Left ventricle myocardium inferior (tissue), 1 donor: ENCODE results near the gene CFAP46. TPM values are rescaled to one million over a fixed set of nuclear protein-coding genes. Genes with fewer than 3 reads are reported as not detected.

Experiments
- DNase-seq: peaks from one replicate; pipeline ENCODE4 v3.0.0-alpha.2; 2020
- H3K27ac ChIP-seq: fragments of 200-600 bp; replicated peaks from 2 replicates; pipeline ENCODE4 v1.8.0; 2021
- H3K27me3 ChIP-seq: fragments of 200-600 bp; 2 replicates; pipeline ENCODE4 v1.8.0; 2021; ENCODE audit warnings: low read depth
- H3K36me3 ChIP-seq: fragments of 200-600 bp; 2 replicates; pipeline ENCODE4 v1.8.0; 2021
- H3K4me1 ChIP-seq: fragments of 200-600 bp; 2 replicates; pipeline ENCODE4 v1.8.0; 2021
- H3K4me3 ChIP-seq: fragments of 200-600 bp; 2 replicates; pipeline ENCODE4 v1.8.0; 2021; ENCODE audit warnings: mild to moderate bottlenecking, moderate library complexity
- H3K9me3 ChIP-seq: fragments of 200-600 bp; replicated peaks from 2 replicates; pipeline ENCODE4 v1.8.0; 2021
- intact Hi-C: fragments of 100-400 bp; cut with micrococcal nuclease; formaldehyde crosslinking; loops from one replicate; pipeline ENCODE4 v1.11.0; 2022
- total RNA-seq: library from RNA; stranded (reverse); fragmentation: NEBNext Ultra II Directional; extraction: Animal tissue kit (Norgen Biotek cat#: 25700); gene quantifications from one replicate; pipeline ENCODE4 v1.2.1, GENCODE V29; 2021
- TF ChIP-seq, protein P1 (sequence below): fragments of 200-600 bp; IDR thresholded peaks from 2 replicates; pipeline ENCODE4 v1.8.0; 2021; ENCODE audit warnings: antibody characterized with exemption, mild to moderate bottlenecking, borderline replicate concordance
- donor health status: DM: no; HTN: yes; CAD: no; lungs with severe emphysema.

The CFAP46 gene
- total RNA-seq, 1 donor from 2014 or later = 0.99 TPM

DNA sequence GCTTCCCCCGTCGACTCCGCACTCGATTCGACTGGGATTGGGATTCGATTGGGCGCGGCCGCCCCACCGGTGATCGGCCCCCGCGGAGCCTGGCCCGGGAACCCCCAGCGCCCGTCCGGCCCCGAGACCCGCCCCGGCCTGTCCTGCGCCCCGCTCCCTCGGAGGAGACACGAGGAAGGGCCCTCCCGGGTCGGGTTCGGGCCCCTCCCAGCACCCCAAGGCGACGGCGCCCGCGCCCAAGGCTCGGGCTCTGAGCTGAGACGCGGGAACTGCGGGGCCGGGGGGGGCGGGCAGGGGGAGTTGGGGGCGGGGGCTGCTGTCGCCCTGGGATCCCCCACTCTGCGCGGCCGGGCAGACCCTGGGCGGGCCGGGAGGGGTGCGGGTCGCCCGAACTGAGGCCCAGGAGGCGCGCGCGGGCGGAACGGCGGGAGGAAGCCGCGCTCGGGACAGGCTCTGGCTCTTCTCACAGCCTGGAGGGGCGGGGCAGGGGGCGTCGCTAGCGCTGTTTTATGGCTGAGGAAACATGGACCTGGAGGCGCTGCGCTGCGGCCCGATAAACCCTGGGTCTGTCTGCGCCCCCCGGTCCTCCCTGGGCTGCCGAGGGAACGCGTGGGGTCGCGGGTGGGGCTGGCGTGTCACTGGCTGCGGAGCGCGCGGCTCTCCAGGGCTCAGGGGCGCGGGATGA, 154.7 kb downstream of the CFAP46 start:
- Histone ChIP-seq H3K4me3 (peak overlapping the region; percentile 30), H3K27me3 (peaks cover 90% of the 10 kb centered on the region), H3K27ac (no peak overlapping the region), H3K36me3 (peaks cover 14% of the 10 kb centered on the region), H3K9me3 (no peaks in the 10 kb centered on the region), H3K4me1 (peaks cover 43% of the 10 kb centered on the region)
- intact Hi-C loops = no loop called here
- no peak for DNase-seq
- TF ChIP-seq, protein P1, sequence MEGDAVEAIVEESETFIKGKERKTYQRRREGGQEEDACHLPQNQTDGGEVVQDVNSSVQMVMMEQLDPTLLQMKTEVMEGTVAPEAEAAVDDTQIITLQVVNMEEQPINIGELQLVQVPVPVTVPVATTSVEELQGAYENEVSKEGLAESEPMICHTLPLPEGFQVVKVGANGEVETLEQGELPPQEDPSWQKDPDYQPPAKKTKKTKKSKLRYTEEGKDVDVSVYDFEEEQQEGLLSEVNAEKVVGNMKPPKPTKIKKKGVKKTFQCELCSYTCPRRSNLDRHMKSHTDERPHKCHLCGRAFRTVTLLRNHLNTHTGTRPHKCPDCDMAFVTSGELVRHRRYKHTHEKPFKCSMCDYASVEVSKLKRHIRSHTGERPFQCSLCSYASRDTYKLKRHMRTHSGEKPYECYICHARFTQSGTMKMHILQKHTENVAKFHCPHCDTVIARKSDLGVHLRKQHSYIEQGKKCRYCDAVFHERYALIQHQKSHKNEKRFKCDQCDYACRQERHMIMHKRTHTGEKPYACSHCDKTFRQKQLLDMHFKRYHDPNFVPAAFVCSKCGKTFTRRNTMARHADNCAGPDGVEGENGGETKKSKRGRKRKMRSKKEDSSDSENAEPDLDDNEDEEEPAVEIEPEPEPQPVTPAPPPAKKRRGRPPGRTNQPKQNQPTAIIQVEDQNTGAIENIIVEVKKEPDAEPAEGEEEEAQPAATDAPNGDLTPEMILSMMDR = no peak

DNA sequence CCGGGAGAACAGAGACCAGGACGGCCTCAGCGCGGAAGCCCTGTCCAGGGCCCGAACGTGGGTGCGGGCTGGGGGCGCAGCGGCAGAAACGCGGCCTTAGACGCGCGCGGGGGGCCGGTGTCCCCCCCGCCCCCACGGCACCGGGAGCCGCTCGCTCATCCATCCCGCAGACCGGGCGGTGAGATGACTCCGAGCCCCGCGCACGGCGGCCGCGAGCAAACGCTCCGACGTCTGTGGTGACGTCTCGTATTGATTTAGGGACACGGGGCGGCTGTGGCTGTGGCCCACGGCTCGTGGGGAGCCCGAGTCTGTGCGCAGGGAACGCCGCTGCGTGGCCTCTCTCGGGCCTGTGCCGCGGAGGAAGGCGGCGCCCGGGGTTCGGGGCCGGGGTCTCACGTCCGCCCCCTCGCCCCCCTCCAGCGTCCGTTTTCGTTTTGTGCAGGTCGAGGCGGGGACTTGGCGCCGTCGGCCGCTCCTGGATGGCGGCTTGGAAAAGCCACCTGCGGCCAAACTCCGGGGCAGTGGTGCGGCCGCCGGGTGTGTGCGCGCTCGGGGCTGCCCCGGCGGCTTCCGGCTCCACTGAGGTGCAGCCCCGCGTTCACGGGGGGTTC, 155.4 kb downstream of the CFAP46 start:
- Histone ChIP-seq H3K36me3 (peaks cover 20% of the 10 kb centered on the region), H3K4me3 (peak overlapping the region; percentile 30), H3K27me3 (peaks cover 90% of the 10 kb centered on the region), H3K4me1 (peaks cover 43% of the 10 kb centered on the region), H3K27ac (no peak overlapping the region), H3K9me3 (no peaks in the 10 kb centered on the region)
- intact Hi-C loops = no loop called here
- TF ChIP-seq, protein P1 = no peak
- DNase-seq = no peak

DNA sequence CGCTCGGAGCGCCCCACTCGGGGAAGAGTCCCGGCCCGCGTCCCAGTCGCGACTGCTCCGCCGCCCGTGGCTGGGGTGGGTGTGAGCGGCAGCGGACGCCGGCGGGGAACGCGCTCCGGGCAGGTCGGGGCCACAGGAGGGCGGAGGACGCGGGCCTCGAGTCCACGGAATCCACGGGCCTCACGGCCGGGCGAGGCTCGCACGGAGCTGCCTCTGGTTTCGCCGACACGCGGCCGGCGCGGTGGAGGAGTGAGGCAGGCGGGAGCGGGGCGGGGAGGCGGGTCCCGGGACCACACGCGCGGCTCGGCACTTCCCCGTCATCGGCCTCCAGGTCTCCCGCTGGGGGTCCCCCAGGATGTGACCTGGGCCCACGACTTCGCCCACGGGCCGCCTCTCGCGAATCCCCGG, 155.9 kb downstream of the CFAP46 start:
- intact Hi-C loops = no loop called here
- peaks cover 43% of the 10 kb centered on the region for H3K4me1 ChIP-seq
- H3K27ac ChIP-seq = no peak overlapping the region
- peaks cover 25% of the 10 kb centered on the region for H3K36me3 ChIP-seq
- H3K9me3 ChIP-seq = no peaks in the 10 kb centered on the region
- peaks cover 86% of the 10 kb centered on the region for H3K27me3 ChIP-seq
- peak overlapping the region; percentile 30 for H3K4me3 ChIP-seq
- TF ChIP-seq, protein P1 = no peak
- DNase-seq = no peak

DNA sequence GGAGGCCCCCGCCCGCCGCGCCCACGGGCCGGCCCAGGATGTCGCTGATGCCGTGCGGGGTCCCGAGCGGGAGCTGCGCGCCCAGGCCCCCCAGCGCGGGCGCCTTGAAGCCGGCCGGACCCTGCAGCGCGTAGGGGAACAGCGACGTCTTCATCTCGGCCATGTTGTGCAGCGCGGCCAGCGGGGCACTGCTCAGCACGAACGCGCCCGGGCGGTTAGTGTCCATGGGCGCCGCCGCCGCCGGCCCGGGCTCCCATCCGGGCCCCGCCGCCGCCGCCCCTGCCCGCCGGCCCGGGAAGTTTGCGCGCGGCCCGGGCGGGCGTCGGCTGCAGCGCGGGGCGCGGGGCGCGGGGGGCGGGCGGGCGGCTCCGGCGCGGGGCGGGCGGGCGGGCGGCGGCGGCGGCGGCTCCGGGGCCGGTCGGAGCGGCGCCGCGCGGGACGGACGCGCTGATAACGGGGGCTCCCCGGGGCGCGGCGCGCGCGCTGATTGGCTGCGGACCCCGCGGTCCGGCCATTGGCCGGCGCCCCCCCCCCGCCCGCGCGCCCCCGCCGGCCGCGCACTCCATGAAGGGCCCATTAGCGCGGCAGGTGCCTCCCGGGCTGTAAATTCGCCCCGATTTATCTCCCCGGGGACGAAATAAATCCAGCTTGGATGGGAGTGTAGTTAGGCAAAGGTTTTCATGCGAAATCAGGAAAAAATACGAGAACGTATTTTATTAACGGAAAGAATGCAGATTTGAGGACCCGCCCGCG, 156.5 kb downstream of the CFAP46 start, which contains the start of gene NKX6-2:
NKX6-2 (minus strand) TSS at position 425 of the 753 bp plus-strand sequence; CDS start at position 226, 199 bp downstream.
- peaks cover 30% of the 10 kb centered on the region for H3K36me3 ChIP-seq
- H3K4me1 ChIP-seq = peaks cover 43% of the 10 kb centered on the region
- peak within 1 kb of the TSS; percentile 39 for H3K4me3 ChIP-seq
- intact Hi-C loops = no loop called here
- H3K27ac ChIP-seq = no peak within 1 kb of the TSS
- H3K27me3 ChIP-seq = peaks cover 80% of the 10 kb centered on the region
- H3K9me3 ChIP-seq = no peaks in the 10 kb centered on the region
- DNase-seq = no peak
- TF ChIP-seq, protein P1 = no peak

DNA sequence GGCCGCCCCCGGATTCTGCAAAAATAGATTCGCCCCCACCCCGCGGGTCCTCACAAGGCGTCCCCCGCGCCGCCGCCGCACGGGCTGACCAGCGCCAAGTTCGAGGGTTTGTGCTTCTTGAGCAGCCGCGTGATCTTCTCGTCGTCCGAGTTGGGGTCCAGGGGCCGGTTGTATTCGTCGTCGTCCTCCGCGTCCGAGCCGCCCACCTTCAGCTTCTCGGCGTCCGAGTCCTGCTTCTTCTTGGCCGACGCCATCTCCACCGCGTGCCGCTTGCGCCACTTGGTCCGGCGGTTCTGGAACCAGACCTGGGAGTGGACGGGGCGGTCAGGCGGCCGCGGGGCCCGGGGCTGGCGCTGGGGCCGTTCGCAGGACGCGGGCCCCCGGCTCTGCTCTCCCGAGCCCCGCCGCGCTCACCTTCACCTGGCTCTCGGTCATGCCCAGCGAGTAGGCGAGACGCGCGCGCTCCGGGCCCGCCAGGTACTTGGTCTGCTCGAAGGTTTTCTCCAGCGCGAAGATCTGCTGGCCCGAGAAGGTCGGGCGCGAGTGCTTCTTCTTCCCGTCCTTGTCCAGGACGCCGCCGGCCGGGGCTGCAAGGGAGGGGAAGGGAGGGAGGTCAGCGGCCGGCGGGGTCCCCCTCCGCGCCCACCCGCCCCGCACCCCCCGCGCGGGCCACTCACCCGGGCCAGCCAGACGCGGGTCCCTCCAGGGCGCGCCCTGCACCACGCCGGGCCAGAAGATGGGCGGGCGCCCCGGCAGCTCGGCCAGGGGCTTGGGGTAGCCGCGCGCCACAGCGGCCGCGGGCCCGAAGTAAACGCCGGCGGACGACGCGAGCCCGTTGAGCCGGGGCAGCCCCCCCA, 157.3 kb downstream of the CFAP46 start:
- Histone ChIP-seq H3K27me3 (peaks cover 72% of the 10 kb centered on the region), H3K9me3 (no peaks in the 10 kb centered on the region), H3K27ac (no peak overlapping the region), H3K4me1 (peaks cover 43% of the 10 kb centered on the region), H3K4me3 (peak overlapping the region; percentile 39), H3K36me3 (peaks cover 36% of the 10 kb centered on the region)
- no peak for DNase-seq
- TF ChIP-seq, protein P1 = no peak
- intact Hi-C loops = no loop called here
